ENCODE results near the gene DMTF1.

The DMTF1 gene

GRCh38 chr7:87215046-87215445 lies 62.8 kb downstream of the DMTF1 start:
- Histone ChIP-seq H3K4me1 (ENCODE audit: insufficient read depth, low read length) (peaks cover 18% of the 10 kb centered on the region), H3K9me3 (ENCODE audit: low read length) (no peaks in the 10 kb centered on the region), H3K27me3 (ENCODE audit: control insufficient read depth in 1 of 2, insufficient read depth in 2 of 2, low read length in 2 of 2) (no peaks in the 10 kb centered on the region), H3K27ac (ENCODE audit: low read depth, low read length) (no peak overlapping the region), H3K36me3 (ENCODE audit: insufficient read depth, low read length) (no peaks in the 10 kb centered on the region), H3K9ac (ENCODE audit: low read length) (no peak overlapping the region), H3K4me3 (ENCODE audit: low read depth in 1 of 2, low read length in 2 of 2) (no peak overlapping the region)

DNA sequence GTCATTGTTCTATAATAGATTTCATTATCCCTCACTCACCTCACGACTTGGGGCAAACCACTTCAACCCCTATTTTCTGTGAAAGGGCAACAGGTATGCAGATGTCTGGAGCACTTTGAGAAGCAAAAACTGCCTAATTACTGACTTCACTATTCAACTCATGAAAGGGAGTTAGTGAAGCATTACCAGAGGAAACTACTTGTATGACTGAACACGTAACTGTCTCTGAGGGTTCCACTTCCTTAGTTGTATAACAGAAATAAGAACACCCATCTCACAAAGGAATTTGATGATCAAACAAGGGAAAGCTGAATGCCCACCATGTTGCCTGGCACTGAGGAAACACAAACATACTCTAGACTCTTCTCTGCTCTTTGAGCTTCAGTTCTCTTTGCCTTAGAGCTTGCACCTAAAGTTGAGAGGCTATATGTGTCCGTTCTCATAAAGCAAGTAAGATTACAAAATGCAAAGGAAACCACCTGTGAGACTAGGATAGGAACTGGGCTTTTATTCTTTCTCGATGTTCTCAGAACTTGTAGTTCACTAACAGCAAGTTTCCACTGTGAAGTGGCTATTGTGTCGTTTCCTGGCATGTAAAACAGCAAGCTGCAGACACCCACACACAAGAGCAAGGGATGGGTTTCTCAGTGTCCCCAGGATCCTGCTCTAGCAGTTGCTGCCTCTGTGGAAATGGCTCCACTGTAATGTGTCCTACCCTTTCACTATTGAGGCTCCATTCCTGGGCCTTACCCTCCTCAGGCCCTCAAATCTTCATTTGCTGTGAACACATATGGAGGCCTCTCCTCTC lies 64.7 kb downstream of the DMTF1 start:
- H3K4me1 ChIP-seq (ENCODE audit: insufficient read depth, low read length): peaks cover 25% of the 10 kb centered on the region
- H3K27ac ChIP-seq (ENCODE audit: low read depth, low read length): no peak overlapping the region
- no peaks in the 10 kb centered on the region for H3K27me3 ChIP-seq (ENCODE audit: control insufficient read depth in 1 of 2, insufficient read depth in 2 of 2, low read length in 2 of 2)

DNA sequence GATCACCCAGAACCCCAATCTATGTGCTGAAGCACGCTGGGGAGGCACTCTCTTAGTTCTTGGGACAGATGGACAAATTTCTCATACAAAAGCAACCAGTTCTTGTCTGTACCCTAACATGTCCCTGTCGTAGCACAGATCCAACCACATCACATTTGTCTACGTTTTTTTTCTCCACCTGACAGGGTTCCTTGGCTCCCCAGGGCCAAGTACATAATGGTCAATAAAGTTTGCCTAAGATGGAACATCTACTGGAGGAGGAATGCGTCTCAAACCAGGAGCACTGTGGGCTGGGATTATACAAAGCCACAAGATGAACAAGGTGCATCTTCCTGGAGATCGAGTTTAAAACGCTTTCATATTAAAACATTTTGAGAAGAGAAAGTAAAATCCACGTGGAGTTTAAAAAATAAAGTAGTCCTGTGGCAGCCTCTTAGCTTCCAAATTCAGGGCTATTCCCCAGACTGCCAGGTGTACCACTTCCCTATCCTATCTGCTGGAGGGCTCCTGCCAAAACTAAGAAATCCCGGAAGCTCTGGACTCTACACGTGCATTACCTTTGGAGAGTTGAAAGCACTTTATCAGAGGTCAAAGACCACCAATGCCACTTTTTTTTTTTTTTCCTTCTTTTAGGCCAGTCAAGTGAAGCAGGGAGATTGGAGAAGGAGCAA lies 65.9 kb downstream of the DMTF1 start:
- no peak overlapping the region for H3K9ac ChIP-seq (ENCODE audit: low read length)
- no peaks in the 10 kb centered on the region for H3K27me3 ChIP-seq (ENCODE audit: control insufficient read depth in 1 of 2, insufficient read depth in 2 of 2, low read length in 2 of 2)
- peaks cover 25% of the 10 kb centered on the region for H3K4me1 ChIP-seq (ENCODE audit: insufficient read depth, low read length)
- peak overlapping the region in 1 of 2 donors; percentile 92 for H3K4me3 ChIP-seq (ENCODE audit: low read depth in 1 of 2, low read length in 2 of 2)
- no peaks in the 10 kb centered on the region for H3K9me3 ChIP-seq (ENCODE audit: low read length)
- peak overlapping the region; percentile 81 for H3K27ac ChIP-seq (ENCODE audit: low read depth, low read length)
- no peaks in the 10 kb centered on the region for H3K36me3 ChIP-seq (ENCODE audit: insufficient read depth, low read length)

More for the DNA sequence above, 64.7 kb downstream of the DMTF1 start:
- no peak overlapping the region for H3K4me3 ChIP-seq (ENCODE audit: low read depth in 1 of 2, low read length in 2 of 2)
- no peaks in the 10 kb centered on the region for H3K9me3 ChIP-seq (ENCODE audit: low read length)
- no peak overlapping the region for H3K9ac ChIP-seq (ENCODE audit: low read length)
- H3K36me3 ChIP-seq (ENCODE audit: insufficient read depth, low read length): no peaks in the 10 kb centered on the region

DNA sequence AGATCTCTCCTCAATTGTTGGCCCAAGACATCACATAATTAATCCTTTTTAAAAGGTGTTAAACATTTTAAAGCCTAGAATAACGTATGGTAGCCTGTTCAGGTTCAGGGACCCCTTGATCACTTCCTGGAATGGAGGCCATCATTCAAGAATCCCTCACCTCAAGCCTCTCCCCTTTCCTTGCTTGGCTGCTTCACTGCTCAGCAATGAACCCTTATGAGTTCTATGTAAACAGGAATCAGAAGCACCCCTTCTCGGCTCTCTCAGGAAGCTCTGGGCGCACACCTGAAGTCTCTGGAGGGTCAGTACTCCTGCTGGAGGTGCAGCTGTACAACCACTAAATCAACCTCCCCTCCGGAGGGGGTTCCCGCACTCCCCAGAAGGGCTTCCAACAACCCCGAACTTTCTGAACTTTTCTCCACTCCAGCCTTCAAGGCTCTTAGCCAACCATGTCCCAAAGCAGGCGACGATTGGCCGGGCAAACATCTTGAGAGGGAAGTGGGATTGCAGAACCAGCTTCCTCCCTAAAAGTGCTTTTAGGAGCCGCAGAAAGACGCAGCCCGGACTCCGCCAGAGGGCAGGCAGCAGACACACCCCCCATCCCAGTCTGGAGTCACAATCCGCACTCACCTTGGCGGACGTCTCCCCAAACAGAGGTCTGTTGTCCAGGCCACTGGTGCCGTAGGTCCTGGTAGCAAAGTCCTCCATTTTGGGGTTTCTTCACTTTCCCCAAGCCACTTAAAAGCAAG lies 66.7 kb downstream of the DMTF1 start:
- H3K4me1 ChIP-seq (ENCODE audit: insufficient read depth, low read length): peaks cover 17% of the 10 kb centered on the region
- H3K4me3 ChIP-seq (ENCODE audit: low read depth in 1 of 2, low read length in 2 of 2): peak overlapping the region; percentile 78 to 92
- H3K9ac ChIP-seq (ENCODE audit: low read length): peak overlapping the region; percentile 49
- no peaks in the 10 kb centered on the region for H3K36me3 ChIP-seq (ENCODE audit: insufficient read depth, low read length)
- peak overlapping the region; percentile 81 for H3K27ac ChIP-seq (ENCODE audit: low read depth, low read length)
- no peaks in the 10 kb centered on the region for H3K27me3 ChIP-seq (ENCODE audit: control insufficient read depth in 1 of 2, insufficient read depth in 2 of 2, low read length in 2 of 2)
- no peaks in the 10 kb centered on the region for H3K9me3 ChIP-seq (ENCODE audit: low read length)

DNA sequence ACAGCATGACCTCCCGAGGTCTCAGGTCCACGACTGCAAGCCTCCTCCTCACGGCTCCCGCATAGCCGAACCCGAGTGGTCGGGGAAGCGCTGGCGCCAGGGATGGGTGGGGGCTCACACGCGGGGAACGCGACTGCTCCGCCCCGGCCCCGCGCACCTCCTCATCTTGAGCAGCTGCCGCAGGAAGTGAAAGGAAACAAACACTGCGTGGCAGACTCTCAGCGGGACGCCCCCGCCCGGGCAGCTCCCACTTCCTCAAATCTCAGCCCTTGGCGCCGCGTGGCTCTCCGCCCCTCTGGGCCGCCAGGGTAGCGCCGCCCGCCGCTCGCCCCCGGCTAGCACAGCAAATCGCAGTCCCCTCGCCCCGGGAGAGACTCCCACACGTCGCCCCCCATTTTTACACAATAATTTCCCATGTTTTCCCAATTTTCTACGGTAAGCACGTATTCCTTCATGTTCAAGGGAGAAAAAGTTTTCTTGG lies 67.3 kb downstream of the DMTF1 start, which contains the start of gene TMEM243:
Gene TMEM243, minus strand, starts transcription at position 188 of the 481 bp plus-strand sequence. CDS start 229 bp downstream, outside the sequence.
- Histone ChIP-seq H3K4me1 (ENCODE audit: insufficient read depth, low read length) (peaks cover 16% of the 10 kb centered on the region), H3K9ac (ENCODE audit: low read length) (peak within 1 kb of the TSS; percentile 49), H3K36me3 (ENCODE audit: insufficient read depth, low read length) (no peaks in the 10 kb centered on the region), H3K9me3 (ENCODE audit: low read length) (no peaks in the 10 kb centered on the region), H3K27me3 (ENCODE audit: control insufficient read depth in 1 of 2, insufficient read depth in 2 of 2, low read length in 2 of 2) (no peaks in the 10 kb centered on the region), H3K27ac (ENCODE audit: low read depth, low read length) (peak within 1 kb of the TSS; percentile 81), H3K4me3 (ENCODE audit: low read depth in 1 of 2, low read length in 2 of 2) (peak within 1 kb of the TSS; percentile 78 to 92)

- H3K27me3 ChIP-seq (ENCODE audit: control insufficient read depth in 1 of 2, insufficient read depth in 2 of 2, low read length in 2 of 2): no peaks in the 10 kb centered on the region
- no peaks in the 10 kb centered on the region for H3K36me3 ChIP-seq (ENCODE audit: insufficient read depth, low read length)
- H3K4me1 ChIP-seq (ENCODE audit: insufficient read depth, low read length): peaks cover 16% of the 10 kb centered on the region
Measured at GRCh38 chr7:87220026-87220733, 67.9 kb downstream of the DMTF1 start.

GRCh38 chr7:87220734-87221215 lies 68.5 kb downstream of the DMTF1 start:
- Histone ChIP-seq H3K36me3 (ENCODE audit: insufficient read depth, low read length) (no peaks in the 10 kb centered on the region), H3K4me1 (ENCODE audit: insufficient read depth, low read length) (peaks cover 16% of the 10 kb centered on the region), H3K27me3 (ENCODE audit: control insufficient read depth in 1 of 2, insufficient read depth in 2 of 2, low read length in 2 of 2) (no peaks in the 10 kb centered on the region), H3K9me3 (ENCODE audit: low read length) (no peaks in the 10 kb centered on the region), H3K4me3 (ENCODE audit: low read depth in 1 of 2, low read length in 2 of 2) (peak overlapping the region; percentile 78 to 92), H3K27ac (ENCODE audit: low read depth, low read length) (no peak overlapping the region), H3K9ac (ENCODE audit: low read length) (no peak overlapping the region)

More at GRCh38 chr7:87220026-87220733, 67.9 kb downstream of the DMTF1 start:
- peak overlapping the region; percentile 49 for H3K9ac ChIP-seq (ENCODE audit: low read length)
- peak overlapping the region; percentile 81 for H3K27ac ChIP-seq (ENCODE audit: low read depth, low read length)
- peak overlapping the region; percentile 78 to 92 for H3K4me3 ChIP-seq (ENCODE audit: low read depth in 1 of 2, low read length in 2 of 2)
- H3K9me3 ChIP-seq (ENCODE audit: low read length): no peaks in the 10 kb centered on the region

DNA sequence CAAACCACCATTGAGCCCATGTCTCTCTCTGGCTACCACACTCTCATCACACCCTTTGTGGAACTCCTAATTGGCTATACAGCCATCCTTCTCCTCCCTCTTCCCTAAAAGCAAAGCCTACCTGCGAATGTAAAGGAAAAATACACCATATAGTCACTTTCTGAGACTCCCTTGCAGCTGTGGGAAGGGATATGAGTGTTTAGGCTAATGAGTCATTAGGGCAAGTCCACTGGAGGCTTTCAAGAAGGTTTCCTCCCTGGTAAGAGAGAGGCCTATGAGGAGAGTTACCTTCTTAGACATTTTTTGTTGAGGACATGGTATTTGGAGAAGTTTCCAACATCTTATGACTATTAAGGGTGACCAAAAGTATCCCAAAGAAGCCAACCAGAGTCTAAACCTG lies 71.4 kb downstream of the DMTF1 start:
- no peak overlapping the region for H3K4me3 ChIP-seq (ENCODE audit: low read depth in 1 of 2, low read length in 2 of 2)
- H3K9ac ChIP-seq (ENCODE audit: low read length): no peak overlapping the region
- H3K27me3 ChIP-seq (ENCODE audit: control insufficient read depth in 1 of 2, insufficient read depth in 2 of 2, low read length in 2 of 2): no peaks in the 10 kb centered on the region
- H3K4me1 ChIP-seq (ENCODE audit: insufficient read depth, low read length): peaks cover 7% of the 10 kb centered on the region
- H3K27ac ChIP-seq (ENCODE audit: low read depth, low read length): no peak overlapping the region
- no peaks in the 10 kb centered on the region for H3K36me3 ChIP-seq (ENCODE audit: insufficient read depth, low read length)
- H3K9me3 ChIP-seq (ENCODE audit: low read length): no peaks in the 10 kb centered on the region

- H3K4me3 ChIP-seq (ENCODE audit: low read depth in 1 of 2, low read length in 2 of 2): no peak overlapping the region
- H3K9me3 ChIP-seq (ENCODE audit: low read length): no peaks in the 10 kb centered on the region
- peaks cover 6% of the 10 kb centered on the region for H3K4me1 ChIP-seq (ENCODE audit: insufficient read depth, low read length)
- H3K36me3 ChIP-seq (ENCODE audit: insufficient read depth, low read length): no peaks in the 10 kb centered on the region
- H3K27ac ChIP-seq (ENCODE audit: low read depth, low read length): no peak overlapping the region
- no peaks in the 10 kb centered on the region for H3K27me3 ChIP-seq (ENCODE audit: control insufficient read depth in 1 of 2, insufficient read depth in 2 of 2, low read length in 2 of 2)
- no peak overlapping the region for H3K9ac ChIP-seq (ENCODE audit: low read length)
Measured at GRCh38 chr7:87225696-87226095, 73.4 kb downstream of the DMTF1 start.

- Histone ChIP-seq H3K4me1 (ENCODE audit: insufficient read depth, low read length) (peaks cover 4% of the 10 kb centered on the region), H3K36me3 (ENCODE audit: insufficient read depth, low read length) (no peaks in the 10 kb centered on the region), H3K27me3 (ENCODE audit: control insufficient read depth in 1 of 2, insufficient read depth in 2 of 2, low read length in 2 of 2) (no peaks in the 10 kb centered on the region), H3K9me3 (ENCODE audit: low read length) (no peaks in the 10 kb centered on the region), H3K9ac (ENCODE audit: low read length) (no peak overlapping the region), H3K4me3 (ENCODE audit: low read depth in 1 of 2, low read length in 2 of 2) (no peak overlapping the region), H3K27ac (ENCODE audit: low read depth, low read length) (no peak overlapping the region)
Measured at GRCh38 chr7:87226495-87226894, 74.2 kb downstream of the DMTF1 start.
